GM06990 (cell line): ENCODE data around the gene ZNF592.

Experiments
- DNase-seq: peaks from one replicate; pipeline ENCODE4 v3.0.0-alpha.2; 2011; ENCODE audit not compliant: insufficient read length; ENCODE audit errors: extremely low read depth
- H3K27me3 ChIP-seq: replicated peaks from 2 replicates; pipeline ENCODE4 v1.6.0; 2011; ENCODE audit warnings: low read length; ENCODE audit not compliant: control insufficient read depth, insufficient read depth
- H3K36me3 ChIP-seq: 2 replicates; pipeline ENCODE4 v1.5.1; 2011; ENCODE audit warnings: low read length; ENCODE audit not compliant: control insufficient read depth, insufficient read depth
- H3K4me3 ChIP-seq: replicated peaks from 2 replicates; pipeline ENCODE4 v1.5.1; 2011; ENCODE audit warnings: low read depth, mild to moderate bottlenecking, control low read depth, low read length
- CTCF ChIP-seq: IDR thresholded peaks from 2 replicates; pipeline ENCODE4 v1.5.1; 2011; ENCODE audit warnings: low read length, control low read depth, mild to moderate bottlenecking, inconsistent platforms; ENCODE audit not compliant: insufficient read depth, poor library complexity, severe bottlenecking

Gene ZNF592

DNA sequence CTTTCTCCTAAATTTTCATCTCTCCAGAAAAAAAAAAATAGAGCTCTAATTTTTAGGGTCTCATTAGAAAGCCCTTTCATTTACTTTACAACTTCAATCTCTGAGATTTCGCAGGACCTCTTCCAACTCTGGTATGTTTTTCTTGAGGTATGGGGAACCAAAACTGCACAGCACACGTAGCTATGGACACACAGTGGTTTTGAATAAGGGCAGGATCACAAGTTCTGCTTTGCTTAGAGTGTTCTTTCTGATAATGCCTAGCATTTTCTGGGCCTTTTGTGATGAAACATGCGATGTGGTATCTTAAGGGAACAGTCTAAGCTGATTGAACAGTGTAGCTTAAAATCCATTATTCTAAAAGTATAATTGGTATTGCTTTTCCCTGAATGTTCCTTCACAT is 25.3 kb downstream of the ZNF592 start:
- H3K4me3 ChIP-seq: no peak overlapping the region
- peaks cover 7% of the 10 kb centered on the region for H3K36me3 ChIP-seq
- no peak for DNase-seq
- H3K27me3 ChIP-seq: no peaks in the 10 kb centered on the region
- TF ChIP-seq CTCF: no peak

DNA sequence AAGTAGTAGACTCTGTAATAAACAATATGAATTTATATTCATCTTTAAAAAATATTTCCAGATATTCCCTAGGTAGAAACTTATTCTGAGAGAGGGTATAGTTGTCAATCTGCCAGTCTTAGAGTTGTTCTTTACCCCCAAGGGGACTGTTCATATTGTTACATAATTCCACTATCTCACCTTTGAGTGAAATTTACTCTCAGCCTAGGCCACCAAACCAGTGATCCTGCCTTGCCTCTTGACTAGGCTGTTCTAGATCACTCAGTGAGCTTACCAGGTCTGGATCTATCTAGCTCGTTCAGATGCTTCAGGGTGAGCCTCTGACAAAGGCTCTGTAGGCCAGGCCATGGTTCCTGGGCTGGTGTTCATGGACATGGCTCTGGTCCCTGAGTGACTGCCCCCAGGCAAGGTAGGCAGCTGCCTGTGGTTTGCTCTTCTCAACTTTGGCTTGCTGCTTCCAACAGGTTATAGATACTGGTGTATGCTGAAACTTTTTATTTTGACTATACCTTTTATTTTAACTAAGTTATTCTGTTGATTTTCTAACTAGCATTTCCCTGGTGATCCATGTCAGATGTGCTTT is 27.6 kb downstream of the ZNF592 start:
- DNase-seq: no peak
- Histone ChIP-seq H3K36me3 (peaks cover 4% of the 10 kb centered on the region), H3K27me3 (no peaks in the 10 kb centered on the region), H3K4me3 (no peak overlapping the region)
- TF ChIP-seq CTCF: no peak

- no peak for TF ChIP-seq CTCF
- no peak overlapping the region for H3K4me3 ChIP-seq
- no peak for DNase-seq
- peaks cover 6% of the 10 kb centered on the region for H3K36me3 ChIP-seq
- H3K27me3 ChIP-seq: no peaks in the 10 kb centered on the region
Measured at GRCh38 chr15:84778194-84778593, 29.8 kb downstream of the ZNF592 start.

- Histone ChIP-seq H3K4me3 (no peak overlapping the region), H3K36me3 (peaks cover 25% of the 10 kb centered on the region), H3K27me3 (no peaks in the 10 kb centered on the region)
- no peak for DNase-seq
- TF ChIP-seq CTCF: no peak
Measured at GRCh38 chr15:84780492-84780891, 32.1 kb downstream of the ZNF592 start.

GRCh38 chr15:84781495-84781894 is 33.1 kb downstream of the ZNF592 start:
- H3K27me3 ChIP-seq: no peaks in the 10 kb centered on the region
- no peak overlapping the region for H3K4me3 ChIP-seq
- H3K36me3 ChIP-seq: peaks cover 25% of the 10 kb centered on the region
- TF ChIP-seq CTCF: no peak
- no peak for DNase-seq

- no peak overlapping the region for H3K4me3 ChIP-seq
- H3K36me3 ChIP-seq: peaks cover 27% of the 10 kb centered on the region
- TF ChIP-seq CTCF: no peak
- DNase-seq: no peak
- H3K27me3 ChIP-seq: no peaks in the 10 kb centered on the region
Measured at GRCh38 chr15:84782346-84782745, 34.0 kb downstream of the ZNF592 start.
